Measurements from ENCODE around the gene MYH8.

DNA sequence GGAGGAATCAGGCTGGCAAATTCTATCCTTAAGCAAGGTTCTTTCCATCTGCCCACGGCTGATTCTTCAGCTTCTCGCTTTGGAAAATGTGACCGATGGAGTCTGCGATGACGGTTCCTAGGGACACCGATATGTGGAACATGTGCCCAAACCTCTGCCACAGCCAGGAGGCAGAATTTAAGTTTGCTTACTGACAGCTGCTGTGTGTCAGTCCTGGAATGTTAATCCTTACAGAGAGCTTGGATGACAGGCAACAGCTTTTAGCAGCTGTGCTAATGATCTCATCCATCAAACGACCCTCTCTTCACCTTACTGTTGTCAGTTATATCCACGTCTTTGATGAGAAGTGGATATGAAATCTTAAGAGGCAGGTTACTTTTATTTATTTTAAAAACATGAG, 37.6 kb downstream of the MYH8 start:
- no peak for TF ChIP-seq CTCF (conservative IDR thresholded peaks at IDR 0.05 in 1 of 2, IDR thresholded peaks at IDR 0.05 in 1 of 2; ENCODE audit: low read depth in 1 of 2, low read length in 2 of 2)
- no peak for TF ChIP-seq EZH2 (IDR thresholded peaks at IDR 0.05; ENCODE audit: low read length, missing control alignments)

All from fibroblast of lung (primary cell).